Calu3 (cell line): ENCODE results near the gene PEX5L. TPM values are rescaled to one million over a fixed set of nuclear protein-coding genes. Genes with fewer than 3 reads are reported as not detected.

Source experiments
- BruUV-seq: library from RNA; stranded (reverse); fragments of 400-500 nt; replicated peaks from 2 replicates; lab custom pipeline; 2021; lab: Mats Ljungman, UMichigan
- CTCF ChIA-PET: fragments of 300-600 bp; sonication (Branson Sonifier 250); formaldehyde crosslinking; loops from one replicate; lab custom pipeline; 2022; ENCODE audit warnings: antibody characterized with exemption; lab: Charles Lee
- DNase-seq: peaks from one replicate; pipeline ENCODE4 v3.0.0; 2022
- H3K27ac Mint-ChIP-seq: one replicate; pipeline ENCODE4 v1.8.0; 2022; ENCODE audit warnings: mixed read lengths; ENCODE audit not compliant: unreplicated experiment
- H3K27me3 Mint-ChIP-seq: one replicate; pipeline ENCODE4 v1.8.0; 2022; ENCODE audit warnings: mixed read lengths; ENCODE audit not compliant: unreplicated experiment
- H3K36me3 Mint-ChIP-seq: one replicate; pipeline ENCODE4 v1.8.0; 2022; ENCODE audit warnings: mild to moderate bottlenecking, moderate library complexity, mixed read lengths; ENCODE audit not compliant: insufficient read depth, unreplicated experiment
- H3K4me1 Mint-ChIP-seq: one replicate; pipeline ENCODE4 v1.8.0; 2022; ENCODE audit warnings: mild to moderate bottlenecking, low read depth, mixed read lengths; ENCODE audit not compliant: unreplicated experiment
- H3K4me3 Mint-ChIP-seq: one replicate; pipeline ENCODE4 v1.8.0; 2022; ENCODE audit warnings: mild to moderate bottlenecking, low read depth, moderate library complexity, mixed read lengths; ENCODE audit not compliant: unreplicated experiment
- H3K9me3 Mint-ChIP-seq: one replicate; pipeline ENCODE4 v1.8.0; 2022; ENCODE audit warnings: low read depth, mixed read lengths; ENCODE audit not compliant: unreplicated experiment
- CTCF ChIP-seq: fragments of 200-600 bp; IDR thresholded peaks from one replicate; pipeline ENCODE4 v1.8.0; 2022; ENCODE audit warnings: antibody characterized with exemption; ENCODE audit not compliant: unreplicated experiment
- intact Hi-C: fragments of 100-400 bp; cut with micrococcal nuclease; formaldehyde crosslinking; loops from one replicate; pipeline ENCODE4 v1.10.0; 2022; ENCODE audit not compliant: unreplicated experiment
- total RNA-seq: library from RNA; stranded (reverse); gene quantifications from 2 replicates; pipeline ENCODE4 v1.2.3, GENCODE V29; 2022

PEX5L gene
- total RNA-seq, 1 experiment from 2014 or later: not detected

GRCh38 chr3:179880868-179881267, 155.9 kb downstream of the PEX5L start:
- no TSS peak for BruUV-seq
- H3K4me1 Mint-ChIP-seq: no peaks in the 10 kb centered on the region
- intact Hi-C loops: no loop called here
- no peak overlapping the region for H3K4me3 Mint-ChIP-seq
- TF ChIP-seq CTCF: no peak
- no peak for DNase-seq
- H3K36me3 Mint-ChIP-seq: no peaks in the 10 kb centered on the region
- no peak overlapping the region for H3K27ac Mint-ChIP-seq
- H3K9me3 Mint-ChIP-seq: no peaks in the 10 kb centered on the region
- H3K27me3 Mint-ChIP-seq: no peaks in the 10 kb centered on the region
- CTCF ChIA-PET: no interaction called here

GRCh38 chr3:179876440-179876839, 160.3 kb downstream of the PEX5L start:
- intact Hi-C loops: no loop called here
- Mint-ChIP-seq H3K9me3 (no peaks in the 10 kb centered on the region), H3K4me3 (no peak overlapping the region), H3K4me1 (no peaks in the 10 kb centered on the region), H3K36me3 (no peaks in the 10 kb centered on the region), H3K27me3 (no peaks in the 10 kb centered on the region), H3K27ac (no peak overlapping the region)
- DNase-seq: no peak
- CTCF ChIA-PET: interaction anchor here (0.7 kb wide), 1 partner anchor 470 kb away, joined by 3 read pairs; no protein-coding TSS in a partner anchor
- BruUV-seq: no TSS peak
- no peak for TF ChIP-seq CTCF

GRCh38 chr3:179872842-179873241, 163.9 kb downstream of the PEX5L start:
- TF ChIP-seq CTCF: no peak
- Mint-ChIP-seq H3K4me1 (no peaks in the 10 kb centered on the region), H3K27ac (no peak overlapping the region), H3K27me3 (no peaks in the 10 kb centered on the region), H3K36me3 (no peaks in the 10 kb centered on the region), H3K4me3 (no peak overlapping the region), H3K9me3 (no peaks in the 10 kb centered on the region)
- intact Hi-C loops: no loop called here
- CTCF ChIA-PET: interaction anchor here (1.6 kb wide), 1 partner anchor 9 kb away, joined by 4 read pairs; no protein-coding TSS in a partner anchor
- BruUV-seq: no TSS peak
- no peak for DNase-seq

- Mint-ChIP-seq H3K4me1 (no peaks in the 10 kb centered on the region), H3K4me3 (no peak overlapping the region), H3K9me3 (no peaks in the 10 kb centered on the region), H3K27me3 (no peaks in the 10 kb centered on the region), H3K27ac (no peak overlapping the region), H3K36me3 (no peaks in the 10 kb centered on the region)
- no peak for TF ChIP-seq CTCF
- intact Hi-C loops: no loop called here
- no TSS peak for BruUV-seq
- DNase-seq: no peak
- CTCF ChIA-PET: no interaction called here
Observed at GRCh38 chr3:179871782-179872181, 165.0 kb downstream of the PEX5L start.
